Muscle layer of duodenum (tissue), 2 donors: Measurements from ENCODE around the gene NTF4.

ENCODE experiments used
- H3K27ac ChIP-seq: one replicate; pipeline ENCODE4 v1.7.0; 2013; ENCODE audit warnings: mild to moderate bottlenecking, low read length
- H3K27me3 ChIP-seq: one replicate; pipeline ENCODE4 v1.7.0; 2013; ENCODE audit warnings: low read depth, mild to moderate bottlenecking, control low read depth, low read length
- H3K36me3 ChIP-seq, 2 donors: one replicate each; pipeline ENCODE4 v1.7.0; 2013; ENCODE audit warnings: low read length in 2 of 2, control low read depth in 1 of 2, mild to moderate bottlenecking in 1 of 2; ENCODE audit not compliant: insufficient read depth in 2 of 2, control insufficient read depth in 1 of 2
- H3K4me1 ChIP-seq, 2 donors: one replicate each; pipeline ENCODE4 v1.7.0; 2013; ENCODE audit warnings: low read length in 2 of 2, mild to moderate bottlenecking in 2 of 2, control low read depth in 1 of 2, moderate library complexity in 1 of 2; ENCODE audit not compliant: insufficient read depth in 2 of 2, control insufficient read depth in 1 of 2
- H3K4me3 ChIP-seq, 2 donors: one replicate each; pipeline ENCODE4 v1.7.0; 2013; ENCODE audit warnings: low read length in 2 of 2, low read depth in 1 of 2, mild to moderate bottlenecking in 1 of 2
- H3K9me3 ChIP-seq, 2 donors: one replicate each; pipeline ENCODE4 v1.7.0; 2013; ENCODE audit warnings: low read length in 2 of 2, control low read depth in 1 of 2, mild to moderate bottlenecking in 1 of 2; ENCODE audit not compliant: control insufficient read depth in 1 of 2
- donor health status: healthy.

The NTF4 gene

GRCh38 chr19:49064768-49065611, at the start of gene NTF4:
TSS of gene NTF4 (minus strand) at chr19:49064818. CDS start at chr19:49061997, 2,821 bp downstream.
- no peak within 1 kb of the TSS for H3K4me3 ChIP-seq
- H3K9me3 ChIP-seq: no peaks in the 10 kb centered on the region
- H3K27me3 ChIP-seq: peaks cover 10% of the 10 kb centered on the region
- H3K27ac ChIP-seq: no peak within 1 kb of the TSS
- H3K36me3 ChIP-seq: no peaks in the 10 kb centered on the region
- peaks cover 0 to 12% of the 10 kb centered on the region in 2 donors for H3K4me1 ChIP-seq

- peak within 1 kb of the TSS; percentile 49 to 88 for H3K4me3 ChIP-seq
- H3K9me3 ChIP-seq: no peaks in the 10 kb centered on the region
- peaks cover 9 to 33% of the 10 kb centered on the region in 2 donors for H3K4me1 ChIP-seq
- no peak within 1 kb of the TSS for H3K27ac ChIP-seq
- no peaks in the 10 kb centered on the region for H3K27me3 ChIP-seq
- H3K36me3 ChIP-seq: peaks cover 3 to 7% of the 10 kb centered on the region in 2 donors
Observed at GRCh38 chr19:49113762-49114629, 49.4 kb upstream of the NTF4 start, which contains the start of gene LIN7B. TSS of gene LIN7B (plus strand) at chr19:49114370. CDS start at chr19:49114405, 35 bp downstream.

GRCh38 chr19:49111218-49111998, 46.8 kb upstream of the NTF4 start:
- Histone ChIP-seq H3K27me3 (no peaks in the 10 kb centered on the region), H3K9me3 (no peaks in the 10 kb centered on the region), H3K4me3 (no peak overlapping the region), H3K27ac (no peak overlapping the region), H3K4me1 (peaks cover 4 to 22% of the 10 kb centered on the region in 2 donors), H3K36me3 (peaks cover 14 to 30% of the 10 kb centered on the region in 2 donors)

GRCh38 chr19:49110567-49110966, 45.9 kb upstream of the NTF4 start:
- Histone ChIP-seq H3K27me3 (no peaks in the 10 kb centered on the region), H3K4me1 (peaks cover 4 to 22% of the 10 kb centered on the region in 2 donors), H3K9me3 (no peaks in the 10 kb centered on the region), H3K36me3 (peaks cover 22 to 35% of the 10 kb centered on the region in 2 donors), H3K27ac (peak overlapping the region; percentile 8), H3K4me3 (no peak overlapping the region)

GRCh38 chr19:49109569-49110233, 45.1 kb upstream of the NTF4 start:
- Histone ChIP-seq H3K36me3 (peaks cover 27 to 43% of the 10 kb centered on the region in 2 donors), H3K27me3 (no peaks in the 10 kb centered on the region), H3K4me1 (peaks cover 4 to 16% of the 10 kb centered on the region in 2 donors), H3K4me3 (no peak overlapping the region), H3K9me3 (no peaks in the 10 kb centered on the region), H3K27ac (no peak overlapping the region)

GRCh38 chr19:49109051-49109450, 44.4 kb upstream of the NTF4 start:
- no peak overlapping the region for H3K4me3 ChIP-seq
- no peaks in the 10 kb centered on the region for H3K9me3 ChIP-seq
- H3K36me3 ChIP-seq: peaks cover 31 to 50% of the 10 kb centered on the region in 2 donors
- no peak overlapping the region for H3K27ac ChIP-seq
- peaks cover 4 to 15% of the 10 kb centered on the region in 2 donors for H3K4me1 ChIP-seq
- no peaks in the 10 kb centered on the region for H3K27me3 ChIP-seq

- no peak overlapping the region for H3K4me3 ChIP-seq
- no peak overlapping the region for H3K27ac ChIP-seq
- H3K36me3 ChIP-seq: peaks cover 40 to 62% of the 10 kb centered on the region in 2 donors
- H3K4me1 ChIP-seq: peaks cover 0 to 10% of the 10 kb centered on the region in 2 donors
- H3K9me3 ChIP-seq: no peaks in the 10 kb centered on the region
- no peaks in the 10 kb centered on the region for H3K27me3 ChIP-seq
Observed at GRCh38 chr19:49107625-49108459, 43.2 kb upstream of the NTF4 start.

- peaks cover 43 to 72% of the 10 kb centered on the region in 2 donors for H3K36me3 ChIP-seq
Observed at GRCh38 chr19:49106648-49107135, 42.1 kb upstream of the NTF4 start.

GRCh38 chr19:49104229-49104864, 39.7 kb upstream of the NTF4 start:
- no peaks in the 10 kb centered on the region for H3K27me3 ChIP-seq
- no peak overlapping the region for H3K4me3 ChIP-seq
- H3K9me3 ChIP-seq: no peaks in the 10 kb centered on the region
- H3K27ac ChIP-seq: no peak overlapping the region
- H3K36me3 ChIP-seq: peaks cover 55 to 82% of the 10 kb centered on the region in 2 donors
- no peaks in the 10 kb centered on the region for H3K4me1 ChIP-seq

More at GRCh38 chr19:49106648-49107135, 42.1 kb upstream of the NTF4 start:
- H3K9me3 ChIP-seq: no peaks in the 10 kb centered on the region
- H3K4me3 ChIP-seq: no peak overlapping the region
- H3K27me3 ChIP-seq: no peaks in the 10 kb centered on the region
- H3K4me1 ChIP-seq: peaks cover 0 to 10% of the 10 kb centered on the region in 2 donors
- no peak overlapping the region for H3K27ac ChIP-seq
